ENCODE measurements around the gene THRB.

THRB gene

GRCh38 chr3:24253336-24253735 is 241.3 kb downstream of the THRB start:
- Histone ChIP-seq H3K4me3 (ENCODE audit: insufficient read depth, low read length, poor library complexity, severe bottlenecking) (no peak overlapping the region), H3K27ac (ENCODE audit: low read depth, low read length) (no peak overlapping the region), H3K79me2 (ENCODE audit: insufficient read depth, low read length) (no peaks in the 10 kb centered on the region), H3F3A (ENCODE audit: insufficient read depth) (no peaks in the 10 kb centered on the region), H3K9ac (ENCODE audit: low read length) (no peak overlapping the region), H2AFZ (ENCODE audit: low read depth, low read length, severe bottlenecking) (no peak overlapping the region), H3K36me3 (ENCODE audit: low read length) (no peaks in the 10 kb centered on the region), H3K27me3 (ENCODE audit: low read length) (no peaks in the 10 kb centered on the region), H3K9me2 (replicated peaks; ENCODE audit: insufficient read depth, low read length) (no peaks in the 10 kb centered on the region), H4K20me1 (ENCODE audit: low read depth, low read length) (no peaks in the 10 kb centered on the region), H3K4me2 (ENCODE audit: low read depth, low read length, poor library complexity, severe bottlenecking) (no peak overlapping the region), H3K9me3 (ENCODE audit: insufficient read depth, low read length) (no peaks in the 10 kb centered on the region)
- TF ChIP-seq EZH2phosphoT487 (conservative IDR thresholded peaks at IDR 0.05; ENCODE audit: low read length) = no peak
- no peak for TF ChIP-seq CTCF (IDR thresholded peaks at IDR 0.05; ENCODE audit: insufficient read depth, low read length, poor library complexity, severe bottlenecking)

DNA sequence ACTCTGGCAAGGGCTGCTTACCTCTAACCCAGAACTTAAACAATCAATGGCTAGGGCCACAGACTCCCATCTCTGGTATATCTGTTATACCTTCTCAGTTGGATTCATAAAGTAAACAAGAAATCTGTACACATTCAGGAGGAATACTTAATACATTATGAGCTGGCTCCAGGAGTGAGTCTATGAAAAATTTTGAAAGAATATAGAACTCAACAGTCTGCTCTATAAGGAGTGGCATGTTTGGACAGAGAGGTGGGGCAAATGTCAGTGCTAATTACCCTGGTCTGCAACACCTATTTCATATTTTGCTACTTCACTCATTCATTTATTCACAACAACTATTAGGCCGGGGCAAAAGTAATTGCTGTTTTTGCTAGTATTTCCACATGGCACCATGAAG is 245.1 kb downstream of the THRB start:
- H3K27ac ChIP-seq (ENCODE audit: low read depth, low read length) = no peak overlapping the region
- no peaks in the 10 kb centered on the region for H3K36me3 ChIP-seq (ENCODE audit: low read length)
- H3K9ac ChIP-seq (ENCODE audit: low read length) = no peak overlapping the region
- no peaks in the 10 kb centered on the region for H3K9me3 ChIP-seq (ENCODE audit: insufficient read depth, low read length)
- H2AFZ ChIP-seq (ENCODE audit: low read depth, low read length, severe bottlenecking) = no peak overlapping the region
- no peak overlapping the region for H3K4me3 ChIP-seq (ENCODE audit: insufficient read depth, low read length, poor library complexity, severe bottlenecking)
- H4K20me1 ChIP-seq (ENCODE audit: low read depth, low read length) = no peaks in the 10 kb centered on the region
- H3K4me2 ChIP-seq (ENCODE audit: low read depth, low read length, poor library complexity, severe bottlenecking) = no peak overlapping the region
- H3K27me3 ChIP-seq (ENCODE audit: low read length) = no peaks in the 10 kb centered on the region
- no peaks in the 10 kb centered on the region for H3K79me2 ChIP-seq (ENCODE audit: insufficient read depth, low read length)
- no peaks in the 10 kb centered on the region for H3K9me2 ChIP-seq (replicated peaks; ENCODE audit: insufficient read depth, low read length)
- TF ChIP-seq CTCF (IDR thresholded peaks at IDR 0.05; ENCODE audit: insufficient read depth, low read length, poor library complexity, severe bottlenecking) (no peak), EZH2phosphoT487 (conservative IDR thresholded peaks at IDR 0.05; ENCODE audit: low read length) (no peak)
- H3F3A ChIP-seq (ENCODE audit: insufficient read depth) = no peaks in the 10 kb centered on the region

DNA sequence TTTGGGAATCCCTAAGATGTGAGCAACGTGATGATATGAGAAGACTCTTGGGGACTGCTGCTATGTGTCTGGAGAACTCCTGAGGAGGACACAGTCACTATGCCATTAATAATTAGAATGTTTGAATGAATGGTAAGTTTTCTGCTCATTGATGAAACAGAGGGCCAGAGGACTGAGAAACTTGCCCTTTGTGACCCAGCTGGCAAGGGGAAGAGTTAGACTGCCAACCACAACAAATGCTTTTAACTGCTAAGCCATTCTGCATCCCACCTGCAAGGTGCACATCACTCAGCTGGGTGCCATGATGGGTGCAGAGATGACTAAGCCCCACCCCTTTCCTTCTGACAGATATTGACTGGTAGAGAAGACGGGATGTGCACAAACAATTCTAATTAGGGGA is 249.6 kb downstream of the THRB start:
- no peak overlapping the region for H3K4me2 ChIP-seq (ENCODE audit: low read depth, low read length, poor library complexity, severe bottlenecking)
- H3K79me2 ChIP-seq (ENCODE audit: insufficient read depth, low read length) = no peaks in the 10 kb centered on the region
- no peaks in the 10 kb centered on the region for H3K36me3 ChIP-seq (ENCODE audit: low read length)
- H3K4me3 ChIP-seq (ENCODE audit: insufficient read depth, low read length, poor library complexity, severe bottlenecking) = no peak overlapping the region
- H2AFZ ChIP-seq (ENCODE audit: low read depth, low read length, severe bottlenecking) = no peak overlapping the region
- no peak overlapping the region for H3K27ac ChIP-seq (ENCODE audit: low read depth, low read length)
- H3K27me3 ChIP-seq (ENCODE audit: low read length) = no peaks in the 10 kb centered on the region
- H4K20me1 ChIP-seq (ENCODE audit: low read depth, low read length) = no peaks in the 10 kb centered on the region
- H3F3A ChIP-seq (ENCODE audit: insufficient read depth) = no peaks in the 10 kb centered on the region
- TF ChIP-seq CTCF (IDR thresholded peaks at IDR 0.05; ENCODE audit: insufficient read depth, low read length, poor library complexity, severe bottlenecking) (no peak), EZH2phosphoT487 (conservative IDR thresholded peaks at IDR 0.05; ENCODE audit: low read length) (no peak)
- H3K9me2 ChIP-seq (replicated peaks; ENCODE audit: insufficient read depth, low read length) = no peaks in the 10 kb centered on the region
- H3K9ac ChIP-seq (ENCODE audit: low read length) = no peak overlapping the region
- no peaks in the 10 kb centered on the region for H3K9me3 ChIP-seq (ENCODE audit: insufficient read depth, low read length)

DNA sequence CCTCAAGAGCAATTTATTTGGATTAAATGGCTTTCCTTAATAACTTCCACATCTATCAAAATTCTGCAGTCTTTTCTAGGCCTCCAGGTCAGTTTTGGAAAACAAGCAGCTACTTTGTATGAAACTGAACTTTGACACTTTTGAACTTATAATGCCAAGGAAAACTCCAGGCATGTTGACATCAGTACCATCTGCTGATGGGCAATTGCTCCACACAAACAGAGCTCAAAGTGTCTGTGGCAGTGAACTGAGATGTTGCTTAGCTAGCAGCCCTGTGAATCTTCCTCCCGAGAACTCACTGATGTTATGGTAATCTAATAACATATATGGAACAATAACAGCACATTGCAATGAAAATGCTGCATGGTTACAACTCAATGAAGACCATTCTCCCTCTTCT is 250.2 kb downstream of the THRB start:
- H3K4me2 ChIP-seq (ENCODE audit: low read depth, low read length, poor library complexity, severe bottlenecking) = no peak overlapping the region
- H3F3A ChIP-seq (ENCODE audit: insufficient read depth) = no peaks in the 10 kb centered on the region
- no peaks in the 10 kb centered on the region for H4K20me1 ChIP-seq (ENCODE audit: low read depth, low read length)
- H3K27me3 ChIP-seq (ENCODE audit: low read length) = no peaks in the 10 kb centered on the region
- no peak overlapping the region for H3K27ac ChIP-seq (ENCODE audit: low read depth, low read length)
- TF ChIP-seq EZH2phosphoT487 (conservative IDR thresholded peaks at IDR 0.05; ENCODE audit: low read length) (no peak), CTCF (IDR thresholded peaks at IDR 0.05; ENCODE audit: insufficient read depth, low read length, poor library complexity, severe bottlenecking) (no peak)
- no peak overlapping the region for H3K9ac ChIP-seq (ENCODE audit: low read length)
- no peaks in the 10 kb centered on the region for H3K36me3 ChIP-seq (ENCODE audit: low read length)
- H3K4me3 ChIP-seq (ENCODE audit: insufficient read depth, low read length, poor library complexity, severe bottlenecking) = no peak overlapping the region
- H2AFZ ChIP-seq (ENCODE audit: low read depth, low read length, severe bottlenecking) = no peak overlapping the region
- H3K9me3 ChIP-seq (ENCODE audit: insufficient read depth, low read length) = no peaks in the 10 kb centered on the region
- no peaks in the 10 kb centered on the region for H3K9me2 ChIP-seq (replicated peaks; ENCODE audit: insufficient read depth, low read length)
- no peaks in the 10 kb centered on the region for H3K79me2 ChIP-seq (ENCODE audit: insufficient read depth, low read length)

Measured in SU-DHL-6 (cell line).